Omental fat pad (tissue), 4 donors: Measurements from ENCODE around the gene CYSTM1. TPM values are rescaled to one million over a fixed set of nuclear protein-coding genes. Genes with fewer than 3 reads are reported as not detected.

Experiments
- ATAC-seq: fragments of 150-250 bp; one replicate; pipeline ENCODE4 v1.9.1; 2016; ENCODE audit warnings: mild to moderate bottlenecking, moderate library complexity; ENCODE audit not compliant: low FRiP score
- DNase-seq: peaks from one replicate; pipeline ENCODE4 v3.0.0-alpha.2; 2019; ENCODE audit warnings: low spot score
- CTCF ChIP-seq, 3 donors: fragments of 450-650 bp; IDR thresholded peaks; one replicate each; pipeline ENCODE4 v1.5.1; 2016 to 2017; ENCODE audit warnings: antibody characterized with exemption in 3 of 3, mild to moderate bottlenecking in 3 of 3, moderate library complexity in 2 of 3
- total RNA-seq, 4 donors: library from RNA; depleted of rRNA; stranded (reverse); fragments of >200 nt; gene quantifications; one replicate each; pipeline ENCODE4 v1.1.0, GENCODE V29; 2016

Gene CYSTM1
- total RNA-seq, 4 donors from 2014 or later = 105 to 164 (median 140) TPM

- no peak for DNase-seq
- ATAC-seq = no peak
- no peak for TF ChIP-seq CTCF (IDR thresholded peaks at IDR 0.05)
These were observed 84.5 kb downstream of the CYSTM1 start for GRCh38 chr5:140259500-140259899.

GRCh38 chr5:140260089-140260656 lies 85.2 kb downstream of the CYSTM1 start:
- no peak for ATAC-seq
- TF ChIP-seq CTCF (IDR thresholded peaks at IDR 0.05) = no peak
- DNase-seq = no peak

- ATAC-seq (peak; percentile 96), DNase-seq (peak; percentile 52)
- no peak for TF ChIP-seq CTCF (IDR thresholded peaks at IDR 0.05)
These were observed 86.6 kb downstream of the CYSTM1 start for GRCh38 chr5:140261403-140262171.

GRCh38 chr5:140262221-140262620 lies 87.2 kb downstream of the CYSTM1 start:
- no peak for TF ChIP-seq CTCF (IDR thresholded peaks at IDR 0.05)
- DNase-seq (no peak), ATAC-seq (no peak)

GRCh38 chr5:140262839-140263238 lies 87.9 kb downstream of the CYSTM1 start:
- TF ChIP-seq CTCF (IDR thresholded peaks at IDR 0.05) = no peak
- DNase-seq = no peak
- no peak for ATAC-seq

- no peak for TF ChIP-seq CTCF (IDR thresholded peaks at IDR 0.05)
- no peak for DNase-seq
- no peak for ATAC-seq
These were observed 90.9 kb downstream of the CYSTM1 start for GRCh38 chr5:140265845-140266244.
